Measurements from ENCODE around the gene HOXD10. TPM values are rescaled to one million over a fixed set of nuclear protein-coding genes. Genes with fewer than 3 reads are reported as not detected.

HOXD10 gene
- total and polyA plus RNA-seq, 7 donors, result 0.03 to 0.04 TPM; not detected in 5

GRCh38 chr2:176151442-176152287 lies 35.1 kb downstream of the HOXD10 start, which contains the start of gene HOXD4:
TSS of gene HOXD4 (plus strand) at chr2:176151550. CDS start at chr2:176151634, 84 bp downstream.
- Histone ChIP-seq H3K4me3 (no peak within 1 kb of the TSS), H3K27me3 (ENCODE audit: insufficient read depth in 3 of 3, low read length in 2 of 3) (no peaks in the 10 kb centered on the region), H3K4me1 (no peaks in the 10 kb centered on the region), H3K27ac (no peak within 1 kb of the TSS), H3K36me3 (ENCODE audit: insufficient read depth in 1 of 2, low read depth in 1 of 2) (peaks cover 2 to 49% of the 10 kb centered on the region in 2 donors), H3K9me3 (no peaks in the 10 kb centered on the region)
- whole genome bisulfite sequencing, 3 donors, result 76 to 85% (median 82%) methylated on average over 55 of the region's 55 CpGs
- intact Hi-C loops (cut with DNase I), result no loop called here
- TF ChIP-seq CTCF (IDR thresholded peaks at IDR 0.05), result no peak
- DNase-seq, result peak in 1 of 2 donors; percentile 34
- ATAC-seq, result no peak

- Histone ChIP-seq H3K27ac (no peak overlapping the region), H3K36me3 (ENCODE audit: insufficient read depth in 1 of 2, low read depth in 1 of 2) (peaks cover 2 to 49% of the 10 kb centered on the region in 2 donors), H3K9me3 (no peaks in the 10 kb centered on the region), H3K27me3 (ENCODE audit: insufficient read depth in 3 of 3, low read length in 2 of 3) (peaks cover 0 to 2% (median 0%) of the 10 kb centered on the region in 3 donors), H3K4me1 (no peaks in the 10 kb centered on the region), H3K4me3 (no peak overlapping the region)
- TF ChIP-seq CTCF (IDR thresholded peaks at IDR 0.05), result no peak
- ATAC-seq, result no peak
- WGBS, 3 donors, result 78 to 83% (median 82%) methylated on average over 48 of the region's 48 CpGs
- intact Hi-C loops (cut with DNase I), result no loop called here
- no peak for DNase-seq
Measured at GRCh38 chr2:176152350-176153181, 36.0 kb downstream of the HOXD10 start.

- Histone ChIP-seq H3K4me1 (no peaks in the 10 kb centered on the region), H3K4me3 (no peak overlapping the region), H3K36me3 (ENCODE audit: insufficient read depth in 1 of 2, low read depth in 1 of 2) (peaks cover 2 to 44% of the 10 kb centered on the region in 2 donors), H3K27ac (no peak overlapping the region), H3K9me3 (no peaks in the 10 kb centered on the region), H3K27me3 (ENCODE audit: insufficient read depth in 3 of 3, low read length in 2 of 3) (peaks cover 0 to 6% (median 0%) of the 10 kb centered on the region in 3 donors)
- intact Hi-C loops (cut with DNase I), result no loop called here
- WGBS, 3 donors, result 82 to 86% (median 84%) methylated on average over 11 of the region's 11 CpGs
- ATAC-seq (no peak), DNase-seq (no peak)
- no peak for TF ChIP-seq CTCF (IDR thresholded peaks at IDR 0.05)
Measured at GRCh38 chr2:176154576-176155252, 38.1 kb downstream of the HOXD10 start.

GRCh38 chr2:176155356-176156044 lies 38.9 kb downstream of the HOXD10 start:
- Histone ChIP-seq H3K9me3 (no peaks in the 10 kb centered on the region), H3K27ac (no peak overlapping the region), H3K36me3 (ENCODE audit: insufficient read depth in 1 of 2, low read depth in 1 of 2) (peaks cover 2 to 36% of the 10 kb centered on the region in 2 donors), H3K27me3 (ENCODE audit: insufficient read depth in 3 of 3, low read length in 2 of 3) (peaks cover 0 to 6% (median 0%) of the 10 kb centered on the region in 3 donors), H3K4me1 (no peaks in the 10 kb centered on the region), H3K4me3 (no peak overlapping the region)
- no peak for TF ChIP-seq CTCF (IDR thresholded peaks at IDR 0.05)
- intact Hi-C loops (cut with DNase I), result no loop called here
- no peak for ATAC-seq
- 74 to 77% (median 75%) methylated on average over 6 of the region's 6 CpGs for WGBS, 3 donors
- no peak for DNase-seq

Measured in psoas muscle (tissue), 8 donors.